Subcutaneous adipose tissue (tissue), 4 donors: ENCODE measurements around the gene EFCAB12. TPM values are rescaled to one million over a fixed set of nuclear protein-coding genes. Genes with fewer than 3 reads are reported as not detected.
A peak's percentile ranks its signal among the peaks of the same experiment; 100 is the strongest.

Source experiments
- CTCF ChIP-seq: fragments of 450-650 bp; IDR thresholded peaks from one replicate; pipeline ENCODE4 v1.5.1; 2016; ENCODE audit warnings: low read depth, mild to moderate bottlenecking, control low read depth, antibody characterized with exemption, moderate library complexity
- small RNA-seq: library from RNA; depleted of rRNA; stranded (forward); fragments of <200 nt; gene quantifications from one replicate; pipeline ENCODE3, GENCODE V24; 2016
- total RNA-seq, 4 donors: library from RNA; depleted of rRNA; stranded (reverse); fragments of >200 nt; gene quantifications; one replicate each; pipeline ENCODE4 v1.1.0, GENCODE V29; 2016

The EFCAB12 gene
- total RNA-seq, 4 donors from 2014 or later = 0.94 to 1.0 TPM; not detected in 2

DNA sequence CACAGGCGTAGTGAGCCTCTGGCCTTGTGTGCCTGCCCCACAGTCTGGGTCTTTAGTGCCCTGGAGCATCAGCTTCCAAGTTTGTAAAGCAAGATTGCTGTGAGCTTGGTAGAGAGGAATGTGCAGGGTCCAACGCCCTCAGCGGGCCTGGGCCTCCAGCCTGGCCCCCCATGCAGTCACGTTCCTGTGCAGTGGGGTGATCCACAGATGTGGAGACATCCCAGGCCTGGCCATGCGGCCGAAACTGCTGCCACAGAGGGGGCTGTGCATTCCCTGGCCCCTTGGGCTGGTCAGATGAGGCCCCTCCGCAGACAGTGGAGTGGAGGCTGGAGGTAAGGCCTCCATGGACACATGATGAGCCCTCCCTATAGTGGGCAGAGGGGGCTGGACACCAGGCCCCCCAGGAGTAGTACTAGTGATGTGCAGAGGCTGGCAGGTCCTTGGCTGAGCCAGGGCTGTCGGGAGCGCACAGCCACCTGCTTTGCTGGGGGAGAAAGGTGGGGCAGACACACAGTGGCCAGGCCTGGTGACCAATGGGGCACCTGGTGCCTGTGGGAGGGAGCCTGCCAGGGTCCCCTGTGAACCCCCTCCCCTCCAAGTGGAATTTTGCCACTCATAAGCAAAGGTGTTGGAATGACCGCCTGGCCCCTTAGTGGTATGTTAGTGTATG lies 71.5 kb downstream of the EFCAB12 start:
- no peak for TF ChIP-seq CTCF

GRCh38 chr3:129353589-129353941 lies 74.9 kb downstream of the EFCAB12 start:
- TF ChIP-seq CTCF = no peak

- no peak for TF ChIP-seq CTCF
Measured at GRCh38 chr3:129352650-129353588, 75.5 kb downstream of the EFCAB12 start.

- TF ChIP-seq CTCF = no peak
Measured at GRCh38 chr3:129352045-129352444, 76.4 kb downstream of the EFCAB12 start.

Small RNA genes within 50 kb of the gene (small RNA-seq; reads per million reads assigned to genes)
- gene SNORA7B = 66.0 reads per million, percentile 97 among the genes with 10 or more reads in this experiment

Other genes with a start within 250 kb of the EFCAB12 start
- gene CNBP, start 244.7 kb downstream of the EFCAB12 start, total RNA-seq = 100 to 1,000 TPM; 438 to 508 (median 456) TPM
- gene COPG1, start 179.0 kb downstream of the EFCAB12 start, total RNA-seq = 100 to 1,000 TPM in 2 of 4 donors, 10 to 100 TPM in 2; 81.9 to 105 (median 91.8) TPM
- gene HMCES, start 149.8 kb downstream of the EFCAB12 start, total RNA-seq = 10 to 100 TPM; 23.6 to 62.9 (median 28.2) TPM
- 10 to 100 TPM; 25.1 to 44.9 (median 31.9) TPM for gene MBD4, start 11.3 kb upstream of the EFCAB12 start, total RNA-seq
- 10 to 100 TPM; 26.4 to 57.3 (median 45.3) TPM for gene IFT122, start 11.6 kb upstream of the EFCAB12 start, total RNA-seq
- gene RHO, start 100.0 kb upstream of the EFCAB12 start, total RNA-seq = not detected
- not detected for gene H1-8, start 114.5 kb upstream of the EFCAB12 start, total RNA-seq
- 100 to 1,000 TPM; 191 to 351 (median 205) TPM for gene PLXND1, start 178.0 kb upstream of the EFCAB12 start, total RNA-seq